ENCODE data around the gene ENTPD2. TPM values are rescaled to one million over a fixed set of nuclear protein-coding genes. Genes with fewer than 3 reads are reported as not detected.

The ENTPD2 gene
- total RNA-seq, 2 experiments from 2014 or later = not detected

GRCh38 chr9:137056739-137057415, 3.0 kb upstream of the ENTPD2 start:
- ChIA-PET CTCF (interaction anchor here (1.9 to 2.5 kb wide), 2 partner anchors 9 to 10 kb away, joined by 8 to 18 read pairs; partner anchors contain the start of gene NPDC1), POLR2A (no interaction called here)

DNA sequence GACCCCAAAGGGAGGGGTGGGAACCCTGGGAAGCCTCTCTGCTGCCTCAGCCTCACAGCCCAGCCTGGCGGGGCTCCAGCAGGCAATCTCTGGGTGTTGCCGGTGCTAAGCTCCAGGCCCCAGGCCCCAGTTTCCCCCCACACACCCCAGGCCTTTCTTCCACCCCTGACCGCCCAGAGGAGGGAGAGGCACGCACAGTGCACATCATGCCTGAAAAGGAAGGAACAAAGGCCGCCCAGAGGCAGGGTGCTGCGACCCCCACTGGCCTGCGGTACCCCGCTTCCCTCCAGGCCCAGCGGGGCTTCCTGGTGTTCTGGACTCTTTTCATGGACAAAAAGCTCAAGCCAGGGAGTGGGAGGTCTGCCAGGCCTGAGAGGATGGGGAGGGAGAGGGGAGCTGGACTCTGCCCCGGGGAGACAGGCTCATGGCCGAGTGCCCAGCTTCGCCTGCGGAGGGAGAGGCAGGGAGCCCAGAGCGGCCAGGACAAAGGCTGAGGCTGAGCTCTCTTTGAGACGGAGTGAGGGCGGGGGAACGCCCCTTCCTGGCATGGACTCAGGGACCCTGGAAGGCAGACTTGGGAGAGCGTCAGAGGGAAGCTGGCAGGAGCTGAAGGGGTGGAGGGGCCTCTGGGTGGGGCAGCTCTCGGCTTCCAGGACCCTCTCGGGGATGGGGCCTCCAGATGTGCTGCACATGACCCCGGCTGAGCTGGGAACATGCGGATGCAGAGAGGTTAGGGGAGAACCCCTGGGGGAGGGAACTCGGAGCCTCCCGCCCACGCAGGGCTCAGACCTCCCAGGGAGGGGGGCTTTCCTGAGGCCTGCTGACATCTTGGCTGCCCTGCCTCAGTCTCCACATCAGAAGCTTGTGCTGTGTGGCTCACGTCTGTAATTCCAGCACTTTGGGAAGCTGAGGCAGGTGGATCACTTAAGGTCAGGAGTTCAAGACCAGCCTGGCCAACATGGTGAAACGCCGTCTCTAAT, 1.8 kb upstream of the ENTPD2 start:
- Mint-ChIP-seq H3K9me3 (no peaks in the 10 kb centered on the region), H3K4me3 (no peak overlapping the region), H3K27ac (no peak overlapping the region), H3K4me1 (no peaks in the 10 kb centered on the region), H3K36me3 (ENCODE audit: low read depth) (no peaks in the 10 kb centered on the region), H3K27me3 (peaks cover 13% of the 10 kb centered on the region)
- no peak for DNase-seq
- ChIA-PET CTCF (interaction anchor here (1.0 to 2.5 kb wide), 8 partner anchors 8 to 213 kb away, joined by 3 to 18 read pairs (median 6); partner anchors contain the start of genes AJM1 and NPDC1), POLR2A (no interaction called here)

More at GRCh38 chr9:137056739-137057415, 3.0 kb upstream of the ENTPD2 start:
- no peaks in the 10 kb centered on the region for H3K9me3 Mint-ChIP-seq
- H3K27ac Mint-ChIP-seq = no peak overlapping the region
- peaks cover 13% of the 10 kb centered on the region for H3K27me3 Mint-ChIP-seq
- H3K4me3 Mint-ChIP-seq = no peak overlapping the region
- H3K4me1 Mint-ChIP-seq = no peaks in the 10 kb centered on the region
- no peaks in the 10 kb centered on the region for H3K36me3 Mint-ChIP-seq (ENCODE audit: low read depth)
- no peak for DNase-seq

GRCh38 chr9:137054932-137055384, 1.1 kb upstream of the ENTPD2 start:
- Mint-ChIP-seq H3K27ac (no peak overlapping the region), H3K9me3 (no peaks in the 10 kb centered on the region), H3K36me3 (ENCODE audit: low read depth) (no peaks in the 10 kb centered on the region), H3K4me3 (no peak overlapping the region), H3K4me1 (no peaks in the 10 kb centered on the region), H3K27me3 (peaks cover 18% of the 10 kb centered on the region)
- ChIA-PET POLR2A (no interaction called here), CTCF (interaction anchor here (0.5 to 2.5 kb wide), 9 partner anchors 8 to 265 kb away, joined by 3 to 18 read pairs (median 5); partner anchors contain the start of genes AJM1 and NPDC1)
- DNase-seq = no peak

- ChIA-PET POLR2A (no interaction called here), CTCF (interaction anchor here (1.0 to 1.2 kb wide), 3 partner anchors 18 to 211 kb away, joined by 4 to 7 read pairs (median 4); partner anchors contain the start of genes AJM1 and SAPCD2)
- Mint-ChIP-seq H3K4me3 (no peak overlapping the region), H3K27me3 (peaks cover 24% of the 10 kb centered on the region), H3K36me3 (ENCODE audit: low read depth) (no peaks in the 10 kb centered on the region), H3K27ac (no peak overlapping the region), H3K9me3 (no peaks in the 10 kb centered on the region), H3K4me1 (peaks cover 6% of the 10 kb centered on the region)
- DNase-seq = no peak
Observed at GRCh38 chr9:137052998-137053943, 590 bp downstream of the ENTPD2 start.

DNA sequence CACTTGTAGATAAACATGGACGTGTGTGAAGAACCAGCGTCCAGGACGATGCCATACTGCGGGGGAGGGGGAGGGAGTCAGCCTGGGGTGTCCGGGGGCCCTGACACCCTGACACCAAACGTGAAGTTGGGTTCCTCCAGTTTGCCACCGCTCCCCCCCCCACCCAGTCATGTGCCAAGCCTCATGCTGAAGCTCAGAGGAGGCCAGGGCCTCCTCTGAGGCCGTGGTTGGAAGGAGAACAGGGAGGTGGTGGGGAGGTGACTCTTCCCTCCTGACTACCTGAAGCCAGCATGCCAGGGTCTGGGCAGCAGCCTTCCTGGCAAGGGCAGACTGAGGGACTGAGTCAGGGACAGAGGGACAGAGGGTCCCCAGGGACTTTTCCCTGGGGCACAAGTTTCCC, 1.6 kb downstream of the ENTPD2 start:
- POLR2A ChIA-PET = no interaction called here
- Mint-ChIP-seq H3K27ac (no peak overlapping the region), H3K36me3 (ENCODE audit: low read depth) (no peaks in the 10 kb centered on the region), H3K4me3 (no peak overlapping the region), H3K27me3 (peaks cover 31% of the 10 kb centered on the region), H3K9me3 (no peaks in the 10 kb centered on the region), H3K4me1 (peaks cover 6% of the 10 kb centered on the region)
- DNase-seq = no peak
- CTCF ChIA-PET = interaction anchor here (0.9 to 1.2 kb wide), 5 partner anchors 15 to 210 kb away, joined by 3 to 7 read pairs (median 4); partner anchors contain the start of genes AJM1 and SAPCD2

DNA sequence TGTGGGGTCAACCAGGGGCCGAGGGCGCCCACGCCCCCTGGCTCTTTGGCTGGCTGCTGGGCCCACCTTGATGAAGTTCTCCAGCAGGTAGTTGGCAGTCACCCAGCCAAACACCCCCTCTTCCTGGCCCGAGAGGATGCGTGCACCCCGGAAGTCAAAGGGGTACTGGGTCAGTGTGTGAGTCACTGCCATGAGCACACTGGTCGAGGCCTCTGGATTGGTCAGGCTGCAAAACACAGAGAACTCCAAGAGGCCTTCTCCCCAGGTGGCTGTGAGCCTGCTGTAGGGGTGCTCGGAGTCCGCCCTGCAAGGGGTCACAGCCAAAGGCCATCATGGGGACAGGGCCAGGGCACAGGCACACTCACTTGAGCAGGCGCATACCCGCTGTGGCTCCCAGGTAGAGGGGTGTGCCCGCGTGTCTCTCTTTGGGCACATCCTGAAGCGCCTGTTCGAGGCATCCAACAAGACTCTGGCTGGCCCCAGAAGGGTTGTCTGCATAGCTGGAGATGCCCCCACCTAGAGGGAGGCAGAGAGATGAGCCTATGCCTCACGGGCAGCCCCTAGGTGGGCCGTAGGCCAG, 2.6 kb downstream of the ENTPD2 start:
- Mint-ChIP-seq H3K36me3 (ENCODE audit: low read depth) (no peaks in the 10 kb centered on the region), H3K27ac (no peak overlapping the region), H3K4me1 (peaks cover 9% of the 10 kb centered on the region), H3K4me3 (no peak overlapping the region), H3K9me3 (no peaks in the 10 kb centered on the region), H3K27me3 (peaks cover 39% of the 10 kb centered on the region)
- ChIA-PET CTCF (no interaction called here), POLR2A (no interaction called here)
- DNase-seq = no peak

GRCh38 chr9:137050570-137050969, 3.3 kb downstream of the ENTPD2 start:
- Mint-ChIP-seq H3K36me3 (ENCODE audit: low read depth) (no peaks in the 10 kb centered on the region), H3K4me3 (no peak overlapping the region), H3K9me3 (no peaks in the 10 kb centered on the region), H3K27ac (no peak overlapping the region), H3K4me1 (peaks cover 9% of the 10 kb centered on the region), H3K27me3 (peaks cover 39% of the 10 kb centered on the region)
- no peak for DNase-seq
- CTCF ChIA-PET = interaction anchor here (1.8 kb wide), 1 partner anchor 13 kb away, joined by 5 read pairs; no protein-coding TSS in a partner anchor
- POLR2A ChIA-PET = no interaction called here

- Mint-ChIP-seq H3K4me3 (no peak overlapping the region), H3K4me1 (peaks cover 13% of the 10 kb centered on the region), H3K27ac (no peak overlapping the region), H3K27me3 (peaks cover 43% of the 10 kb centered on the region), H3K36me3 (ENCODE audit: low read depth) (no peaks in the 10 kb centered on the region), H3K9me3 (no peaks in the 10 kb centered on the region)
- POLR2A ChIA-PET = no interaction called here
- CTCF ChIA-PET = interaction anchor here (0.6 to 1.8 kb wide), 6 partner anchors 14 to 398 kb away, joined by 3 to 13 read pairs (median 4); partner anchors contain the start of gene UAP1L1
- peak; percentile 70 for DNase-seq
Observed at GRCh38 chr9:137049544-137050449, 4.1 kb downstream of the ENTPD2 start.

- Mint-ChIP-seq H3K4me3 (no peak overlapping the region), H3K36me3 (ENCODE audit: low read depth) (no peaks in the 10 kb centered on the region), H3K27ac (no peak overlapping the region), H3K27me3 (peaks cover 43% of the 10 kb centered on the region), H3K4me1 (peaks cover 19% of the 10 kb centered on the region), H3K9me3 (no peaks in the 10 kb centered on the region)
- DNase-seq = no peak
- POLR2A ChIA-PET = interaction anchor here (0.5 kb wide), 1 partner anchor 38 kb away, joined by 3 read pairs; the partner anchor contains the start of gene MAN1B1
- CTCF ChIA-PET = interaction anchor here (0.6 to 2.6 kb wide), 10 partner anchors 10 to 399 kb away, joined by 3 to 17 read pairs (median 4); partner anchors contain the start of gene UAP1L1
Observed at GRCh38 chr9:137048655-137049543, 5.0 kb downstream of the ENTPD2 start.

- H3K4me3 Mint-ChIP-seq = peak within 1 kb of the TSS; percentile 70
- POLR2A ChIA-PET = no interaction called here
Observed at GRCh38 chr9:137046088-137046787, 7.6 kb downstream of the ENTPD2 start, which contains the start of gene NPDC1. TSS of gene NPDC1 (minus strand) at chr9:137046177. CDS start at chr9:137045989, 188 bp downstream.

More at GRCh38 chr9:137046088-137046787, 7.6 kb downstream of the ENTPD2 start, which contains the start of gene NPDC1:
- peak within 1 kb of the TSS; percentile 54 for H3K27ac Mint-ChIP-seq
- H3K9me3 Mint-ChIP-seq = no peaks in the 10 kb centered on the region
- peaks cover 19% of the 10 kb centered on the region for H3K4me1 Mint-ChIP-seq
- no peaks in the 10 kb centered on the region for H3K36me3 Mint-ChIP-seq (ENCODE audit: low read depth)
- H3K27me3 Mint-ChIP-seq = peaks cover 32% of the 10 kb centered on the region
- CTCF ChIA-PET = interaction anchor here (0.6 to 3.3 kb wide), 38 partner anchors 8 to 319 kb away, joined by 3 to 59 read pairs (median 4); partner anchors contain the start of genes ABCA2, ANAPC2, DPP7 and FUT7
- DNase-seq = peak; percentile 86

Data from activated CD4-positive, alpha-beta T cell treated with anti-CD3 and anti-CD28 coated beads, Interleukin-2, amount 10 ng/mL, durations not matched to agents 7 days and 5 days (primary cell).